CD14-positive monocyte (primary cell): Measurements from ENCODE around the gene RNF213. TPM values are rescaled to one million over a fixed set of nuclear protein-coding genes. Genes with fewer than 3 reads are reported as not detected.

Experiments used
- DNase-seq, 3 donors: peaks; one replicate each; pipeline ENCODE4 v3.0.0-alpha.2; 2011 to 2022
- H2AFZ ChIP-seq: 2 replicates; pipeline ENCODE4 v1.6.0; 2012; ENCODE audit warnings: mild to moderate bottlenecking, low read depth, low read length, inconsistent platforms; ENCODE audit not compliant: insufficient read depth, poor library complexity, severe bottlenecking
- H3K27ac ChIP-seq, 2 donors: 1 replicate in 1 of 2; 2 replicates in 1 of 2; pipeline ENCODE4 v1.5.1; 2012 to 2013; ENCODE audit warnings: low read length in 2 of 2, control low read depth in 1 of 2, inconsistent platforms in 1 of 2, low read depth in 1 of 2, mild to moderate bottlenecking in 1 of 2
- H3K27me3 ChIP-seq, 2 donors: one replicate each; pipeline versions ENCODE4 v1.6.0 to v1.6.1; 2011 to 2013; ENCODE audit warnings: low read length in 2 of 2; ENCODE audit not compliant: control insufficient read depth in 2 of 2, insufficient read depth in 2 of 2
- H3K36me3 ChIP-seq, 2 donors: replicated peaks in 1 of 2; 1 replicate in 1 of 2; 2 replicates in 1 of 2; pipeline versions ENCODE4 v1.5.1 to v1.6.1; 2012 to 2013; ENCODE audit warnings: low read length in 2 of 2, control low read depth in 1 of 2, inconsistent platforms in 1 of 2, mild to moderate bottlenecking in 1 of 2; ENCODE audit not compliant: insufficient read depth in 2 of 2, control insufficient read depth in 1 of 2
- H3K4me1 ChIP-seq, 2 donors: 1 replicate in 1 of 2; 2 replicates in 1 of 2; pipeline versions ENCODE4 v1.5.1 to v1.6.1; 2012 to 2013; ENCODE audit warnings: low read length in 2 of 2, control low read depth in 1 of 2, inconsistent platforms in 1 of 2, mild to moderate bottlenecking in 1 of 2, moderate library complexity in 1 of 2; ENCODE audit not compliant: insufficient read depth in 2 of 2, control insufficient read depth in 1 of 2
- H3K4me2 ChIP-seq: replicated peaks from 2 replicates; pipeline ENCODE3; 2012; ENCODE audit warnings: low read length, moderate library complexity, mild to moderate bottlenecking; ENCODE audit not compliant: poor library complexity, severe bottlenecking; ENCODE audit errors: extremely low read depth
- H3K4me3 ChIP-seq, 3 experiments: fragments of 200-600 bp in 1 of 3; sonication (generic) in 1 of 3; replicated peaks in 1 of 3; 1 replicate in 2 of 3; 2 replicates in 1 of 3; pipeline ENCODE4 v1.5.1; 2011 to 2013; ENCODE audit warnings: low read length in 3 of 3, mild to moderate bottlenecking in 3 of 3, control low read depth in 2 of 3, low read depth in 2 of 3, inconsistent platforms in 1 of 3, moderate library complexity in 1 of 3
- H3K79me2 ChIP-seq: 2 replicates; pipeline ENCODE4 v1.6.0; 2012; ENCODE audit warnings: mild to moderate bottlenecking, control low read depth, inconsistent platforms, low read length, moderate library complexity; ENCODE audit not compliant: insufficient read depth
- H3K9ac ChIP-seq: 2 replicates; pipeline ENCODE4 v1.6.0; 2017; ENCODE audit warnings: low read length, mild to moderate bottlenecking; ENCODE audit not compliant: insufficient read depth, poor library complexity, severe bottlenecking
- H3K9me3 ChIP-seq, 2 donors: replicated peaks in 1 of 2; 1 replicate in 1 of 2; 2 replicates in 1 of 2; pipeline versions ENCODE4 v1.5.1 to v1.6.1; 2012 to 2013; ENCODE audit warnings: low read length in 2 of 2, control low read depth in 1 of 2; ENCODE audit not compliant: control insufficient read depth in 1 of 2, insufficient read depth in 1 of 2
- H4K20me1 ChIP-seq: 2 replicates; pipeline ENCODE4 v1.6.0; 2012; ENCODE audit warnings: mild to moderate bottlenecking, low read length, control low read depth, moderate library complexity; ENCODE audit not compliant: insufficient read depth
- H3K27ac Mint-ChIP-seq, 7 donors: one replicate each; pipeline ENCODE4 v1.8.0; 2020; ENCODE audit warnings: mild to moderate bottlenecking in 7 of 7, mixed read lengths in 7 of 7, moderate library complexity in 6 of 7, inconsistent platforms in 2 of 7
- H3K27me3 Mint-ChIP-seq, 3 donors: one replicate each; pipeline ENCODE4 v1.8.0; 2021 to 2022; ENCODE audit warnings: low read depth in 3 of 3, mild to moderate bottlenecking in 3 of 3, mixed read lengths in 3 of 3, moderate library complexity in 3 of 3, inconsistent platforms in 1 of 3
- H3K36me3 Mint-ChIP-seq, 2 donors: one replicate each; pipeline ENCODE4 v1.8.0; 2020; ENCODE audit warnings: mixed read lengths in 2 of 2, inconsistent platforms in 1 of 2, mild to moderate bottlenecking in 1 of 2
- H3K4me1 Mint-ChIP-seq: one replicate; pipeline ENCODE4 v1.8.0; 2020; ENCODE audit warnings: mild to moderate bottlenecking, mixed read lengths
- H3K4me3 Mint-ChIP-seq, 2 donors: one replicate each; pipeline ENCODE4 v1.8.0; 2020; ENCODE audit warnings: mild to moderate bottlenecking in 2 of 2, mixed read lengths in 2 of 2, moderate library complexity in 1 of 2
- H3K9me3 Mint-ChIP-seq, 7 donors: one replicate each; pipeline ENCODE4 v1.8.0; 2020 to 2022; ENCODE audit warnings: mixed read lengths in 7 of 7, mild to moderate bottlenecking in 6 of 7, moderate library complexity in 6 of 7, inconsistent platforms in 2 of 7
- CTCF ChIP-seq: fragments of 200-600 bp; IDR thresholded peaks from one replicate; pipeline ENCODE4 v1.8.0; 2022; ENCODE audit warnings: antibody characterized with exemption, mild to moderate bottlenecking
- WGBS: methylation state at CpG from one replicate; pipeline ENCODE4 v1.1.5; 2013; ENCODE audit warnings: missing lambda C conversion rate; ENCODE audit not compliant: insufficient coverage; 5-methylcytosine and 5-hydroxymethylcytosine counted together
- intact Hi-C, 2 donors: fragments of 100-400 bp; cut with micrococcal nuclease; formaldehyde crosslinking; loops; one replicate each; pipeline versions ENCODE4 v1.15.0 to v1.15.1; 2023
- polyA plus RNA-seq, 3 donors: library from polyadenylated mRNA; depleted of rRNA in 1 of 3; unstranded in 2 of 3; stranded (reverse) in 1 of 3; fragments of 300-500 nt in 2 of 3; fragments of >200 nt in 1 of 3; fragmentation: Illumina TruSeq in 2 of 3; gene quantifications; 1 replicate in 2 of 3; 2 replicates in 1 of 3; pipeline ENCODE4 v1.2.3, GENCODE V29; 2012 to 2021

Gene RNF213
- polyA plus RNA-seq, 3 donors: 10.3 to 196 (median 18.1) TPM

GRCh38 chr17:80290156-80290555, 29.5 kb downstream of the RNF213 start:
- peak overlapping the region in 2 of 7 donors; percentile 15 to 48 for H3K27ac Mint-ChIP-seq
- Histone ChIP-seq H3K79me2 (no peaks in the 10 kb centered on the region), H3K9me3 (no peaks in the 10 kb centered on the region), H3K4me3 (no peak overlapping the region), H3K27ac (peak overlapping the region in 1 of 2 donors; percentile 61), H4K20me1 (peaks cover 99% of the 10 kb centered on the region), H3K36me3 (peaks cover 82 to 94% of the 10 kb centered on the region in 2 donors), H3K4me1 (peaks cover 13 to 23% of the 10 kb centered on the region in 2 donors), H3K27me3 (no peaks in the 10 kb centered on the region), H3K4me2 (no peak overlapping the region), H3K9ac (no peak overlapping the region), H2AFZ (no peak overlapping the region)
- peaks cover 22% of the 10 kb centered on the region for H3K4me1 Mint-ChIP-seq
- no peak overlapping the region for H3K4me3 Mint-ChIP-seq
- H3K36me3 Mint-ChIP-seq: peaks cover 69 to 91% of the 10 kb centered on the region in 2 donors
- peaks cover 0 to 2% (median 0%) of the 10 kb centered on the region in 7 donors for H3K9me3 Mint-ChIP-seq
- WGBS: 96% methylated on average over 24 of the region's 25 CpGs
- peaks cover 0 to 2% (median 0%) of the 10 kb centered on the region in 3 donors for H3K27me3 Mint-ChIP-seq
- no peak for TF ChIP-seq CTCF
- no peak for DNase-seq
- intact Hi-C loops: no loop called here

GRCh38 chr17:80291260-80291659, 30.6 kb downstream of the RNF213 start:
- peaks cover 13 to 17% of the 10 kb centered on the region in 2 donors for H3K4me1 ChIP-seq
- H3K79me2 ChIP-seq: no peaks in the 10 kb centered on the region
- 100% methylated on average over 1 of the region's 6 CpGs for WGBS
- no peak overlapping the region for H3K4me3 ChIP-seq
- intact Hi-C loops: no loop called here
- H3K27ac ChIP-seq: no peak overlapping the region
- H3K36me3 ChIP-seq: peaks cover 89 to 100% of the 10 kb centered on the region in 2 donors
- Mint-ChIP-seq H3K9me3 (peaks cover 0 to 2% (median 0%) of the 10 kb centered on the region in 7 donors), H3K27ac (no peak overlapping the region), H3K4me1 (peaks cover 20% of the 10 kb centered on the region), H3K36me3 (peaks cover 77 to 96% of the 10 kb centered on the region in 2 donors), H3K4me3 (no peak overlapping the region), H3K27me3 (peaks cover 0 to 2% (median 0%) of the 10 kb centered on the region in 3 donors)
- TF ChIP-seq CTCF: no peak
- peaks cover 99% of the 10 kb centered on the region for H4K20me1 ChIP-seq
- H3K27me3 ChIP-seq: no peaks in the 10 kb centered on the region
- no peak overlapping the region for H3K9ac ChIP-seq
- H2AFZ ChIP-seq: no peak overlapping the region
- H3K9me3 ChIP-seq: no peaks in the 10 kb centered on the region
- DNase-seq: no peak
- H3K4me2 ChIP-seq: no peak overlapping the region
